ENCODE results near the gene PRR13. TPM values are rescaled to one million over a fixed set of nuclear protein-coding genes. Genes with fewer than 3 reads are reported as not detected.

Gene PRR13
- polyA plus RNA-seq, 1 donor from 2014 or later = 689 TPM

GRCh38 chr12:53485955-53486735 is 44.6 kb downstream of the PRR13 start:
- Mint-ChIP-seq H3K36me3 (peaks cover 2% of the 10 kb centered on the region), H3K9me3 (no peaks in the 10 kb centered on the region)

GRCh38 chr12:53486736-53487487 is 45.4 kb downstream of the PRR13 start:
- Mint-ChIP-seq H3K9me3 (no peaks in the 10 kb centered on the region), H3K27ac (peak overlapping the region in 2 of 3 donors; percentile 16 to 48), H3K4me1 (peaks cover 0 to 5% (median 4%) of the 10 kb centered on the region in 3 donors), H3K27me3 (no peaks in the 10 kb centered on the region), H3K4me3 (no peak overlapping the region), H3K36me3 (no peaks in the 10 kb centered on the region)

More at GRCh38 chr12:53485955-53486735, 44.6 kb downstream of the PRR13 start:
- H3K4me1 Mint-ChIP-seq = peaks cover 0 to 6% (median 5%) of the 10 kb centered on the region in 3 donors
- H3K27ac Mint-ChIP-seq = peak overlapping the region in 1 of 3 donors; percentile 16
- H3K4me3 Mint-ChIP-seq = no peak overlapping the region
- no peaks in the 10 kb centered on the region for H3K27me3 Mint-ChIP-seq

GRCh38 chr12:53489242-53489864 is 47.8 kb downstream of the PRR13 start:
- peaks cover 2% of the 10 kb centered on the region for H3K36me3 Mint-ChIP-seq
- peaks cover 16 to 18% (median 17%) of the 10 kb centered on the region in 3 donors for H3K4me1 Mint-ChIP-seq
- H3K27me3 Mint-ChIP-seq = no peaks in the 10 kb centered on the region
- H3K27ac Mint-ChIP-seq = peak overlapping the region in 1 of 3 donors; percentile 14
- H3K9me3 Mint-ChIP-seq = no peaks in the 10 kb centered on the region
- H3K4me3 Mint-ChIP-seq = no peak overlapping the region

GRCh38 chr12:53492188-53492587 is 50.7 kb downstream of the PRR13 start:
- Mint-ChIP-seq H3K9me3 (no peaks in the 10 kb centered on the region), H3K27me3 (no peaks in the 10 kb centered on the region), H3K27ac (peak overlapping the region; percentile 55 to 94 (median 93)), H3K4me1 (peaks cover 16 to 18% (median 17%) of the 10 kb centered on the region in 3 donors), H3K4me3 (peak overlapping the region; percentile 74 to 91 (median 88)), H3K36me3 (peaks cover 2% of the 10 kb centered on the region)

GRCh38 chr12:53492830-53493609 is 51.5 kb downstream of the PRR13 start:
- peak overlapping the region; percentile 33 to 93 (median 92) for H3K27ac Mint-ChIP-seq
- H3K4me3 Mint-ChIP-seq = peak overlapping the region; percentile 87 to 94 (median 90)
- no peaks in the 10 kb centered on the region for H3K27me3 Mint-ChIP-seq
- H3K36me3 Mint-ChIP-seq = peaks cover 2% of the 10 kb centered on the region
- H3K4me1 Mint-ChIP-seq = peaks cover 16 to 22% (median 17%) of the 10 kb centered on the region in 3 donors
- no peaks in the 10 kb centered on the region for H3K9me3 Mint-ChIP-seq

- Mint-ChIP-seq H3K27me3 (no peaks in the 10 kb centered on the region), H3K4me1 (peaks cover 19 to 24% (median 23%) of the 10 kb centered on the region in 3 donors), H3K27ac (peak overlapping the region; percentile 33 to 93 (median 92)), H3K4me3 (peak overlapping the region; percentile 87 to 94 (median 90)), H3K9me3 (no peaks in the 10 kb centered on the region), H3K36me3 (peaks cover 2% of the 10 kb centered on the region)
Observed at GRCh38 chr12:53493610-53494391, 52.3 kb downstream of the PRR13 start.

Other genes starting within 250 kb of the PRR13 start
- 238 TPM for gene ITGB7, start 234.5 kb upstream of the PRR13 start, polyA plus RNA-seq
- 4.8 TPM for gene RARG, start 209.5 kb upstream of the PRR13 start, polyA plus RNA-seq
- gene ESPL1, start 173.4 kb upstream of the PRR13 start, polyA plus RNA-seq = not detected
- gene PFDN5, start 146.2 kb upstream of the PRR13 start, polyA plus RNA-seq = 1,442 TPM
- 50.4 TPM for gene MYG1, start 142.0 kb upstream of the PRR13 start, polyA plus RNA-seq
- gene AAAS, start 120.1 kb upstream of the PRR13 start, polyA plus RNA-seq = 41.3 TPM
- not detected for gene SP7, start 105.4 kb upstream of the PRR13 start, polyA plus RNA-seq
- 9.1 TPM for gene SP1, start 61.6 kb upstream of the PRR13 start, polyA plus RNA-seq
- not detected for gene AMHR2, start 17.9 kb upstream of the PRR13 start, polyA plus RNA-seq
- gene PCBP2, start 10.4 kb downstream of the PRR13 start, polyA plus RNA-seq = 111 TPM
- gene MAP3K12, start 57.7 kb downstream of the PRR13 start, polyA plus RNA-seq = 1.4 TPM
- gene TARBP2, start 59.5 kb downstream of the PRR13 start, polyA plus RNA-seq = 20.8 TPM
- gene NPFF, start 65.8 kb downstream of the PRR13 start, polyA plus RNA-seq = not detected
- 14.4 TPM for gene ATF7, start 184.6 kb downstream of the PRR13 start, polyA plus RNA-seq
- gene ATP5MC2, start 234.3 kb downstream of the PRR13 start, polyA plus RNA-seq = 707 TPM